Measurements from ENCODE around the gene SARS1.

Gene SARS1

DNA sequence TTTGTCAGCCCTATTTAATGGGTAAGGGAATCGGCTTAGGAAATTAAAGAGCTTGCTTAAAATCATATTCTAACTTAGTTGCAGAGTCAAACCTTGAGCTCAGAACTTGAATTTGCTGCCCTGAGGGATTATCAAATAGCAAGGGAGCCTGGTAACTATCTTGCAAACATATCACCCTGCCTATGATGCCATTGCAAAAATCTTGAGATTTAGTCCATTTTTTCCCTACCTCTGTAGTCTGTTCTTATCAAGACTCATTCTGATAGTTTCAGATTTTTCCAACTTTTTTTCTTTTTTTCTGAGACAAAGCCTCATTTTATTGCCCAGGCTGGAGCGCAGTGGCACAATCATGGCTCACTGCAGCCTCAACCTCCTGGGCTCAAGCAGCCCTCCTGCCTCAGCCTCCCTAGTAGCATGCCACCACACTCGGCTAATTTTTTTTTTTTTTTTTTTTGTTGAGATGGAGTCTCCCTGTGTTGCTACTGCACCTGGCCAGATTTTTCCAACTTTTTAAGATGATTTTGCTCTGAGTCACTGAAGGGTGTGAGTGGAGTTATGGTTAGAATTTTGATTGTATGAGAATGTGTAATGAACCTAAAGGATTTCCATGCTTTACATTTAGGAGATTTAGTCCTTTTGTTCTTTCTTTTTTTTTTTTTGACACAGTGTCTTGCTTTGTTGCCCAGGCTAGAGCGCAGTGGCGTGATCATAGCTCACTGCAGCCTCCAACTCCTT, 12.2 kb downstream of the SARS1 start:
- DNase-seq (ENCODE audit: low spot score), result no peak

- DNase-seq (ENCODE audit: low spot score), result no peak
Measured at GRCh38 chr1:109228167-109228566, 14.4 kb downstream of the SARS1 start.

DNA sequence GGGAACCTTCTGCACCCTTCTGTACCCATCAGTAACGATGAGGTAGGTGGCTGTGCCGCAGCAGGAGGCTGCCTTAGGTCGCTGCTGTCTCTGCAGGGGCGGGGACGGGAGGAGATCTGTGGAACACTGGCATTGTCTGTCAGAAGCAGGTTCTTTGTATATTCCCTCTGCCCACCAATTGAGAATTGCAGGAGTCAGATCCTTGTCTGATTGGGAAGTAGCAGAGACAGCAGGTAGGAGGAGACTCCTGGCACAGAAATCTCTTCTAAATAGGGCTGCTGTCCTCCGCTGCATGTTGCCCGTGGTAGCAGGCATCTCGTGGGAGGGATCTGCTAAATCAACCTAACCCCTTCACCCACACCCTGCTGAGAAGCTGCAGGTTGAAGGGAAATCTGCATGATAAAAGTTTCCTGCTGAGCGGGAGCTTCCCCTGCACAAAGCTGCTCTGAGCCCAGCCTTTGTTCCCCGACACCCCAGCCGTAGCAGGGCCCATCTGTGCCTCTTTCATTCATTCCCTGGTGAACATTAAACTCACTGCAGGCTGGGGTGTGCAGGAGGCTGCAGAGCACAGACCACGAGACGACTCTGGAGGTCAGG, 15.9 kb downstream of the SARS1 start:
- no peak for DNase-seq (ENCODE audit: low spot score)

- DNase-seq (ENCODE audit: low spot score), result no peak
Measured at GRCh38 chr1:109231066-109231465, 17.3 kb downstream of the SARS1 start.

- DNase-seq (ENCODE audit: low spot score), result no peak
Measured at GRCh38 chr1:109235137-109235536, 21.4 kb downstream of the SARS1 start.

GRCh38 chr1:109237512-109237911, 23.8 kb downstream of the SARS1 start:
- DNase-seq (ENCODE audit: low spot score), result no peak

- DNase-seq (ENCODE audit: low spot score), result no peak
Measured at GRCh38 chr1:109238382-109238781, 24.7 kb downstream of the SARS1 start.

- DNase-seq (ENCODE audit: low spot score), result no peak
Measured at GRCh38 chr1:109239047-109239408, 25.3 kb downstream of the SARS1 start.

DNA sequence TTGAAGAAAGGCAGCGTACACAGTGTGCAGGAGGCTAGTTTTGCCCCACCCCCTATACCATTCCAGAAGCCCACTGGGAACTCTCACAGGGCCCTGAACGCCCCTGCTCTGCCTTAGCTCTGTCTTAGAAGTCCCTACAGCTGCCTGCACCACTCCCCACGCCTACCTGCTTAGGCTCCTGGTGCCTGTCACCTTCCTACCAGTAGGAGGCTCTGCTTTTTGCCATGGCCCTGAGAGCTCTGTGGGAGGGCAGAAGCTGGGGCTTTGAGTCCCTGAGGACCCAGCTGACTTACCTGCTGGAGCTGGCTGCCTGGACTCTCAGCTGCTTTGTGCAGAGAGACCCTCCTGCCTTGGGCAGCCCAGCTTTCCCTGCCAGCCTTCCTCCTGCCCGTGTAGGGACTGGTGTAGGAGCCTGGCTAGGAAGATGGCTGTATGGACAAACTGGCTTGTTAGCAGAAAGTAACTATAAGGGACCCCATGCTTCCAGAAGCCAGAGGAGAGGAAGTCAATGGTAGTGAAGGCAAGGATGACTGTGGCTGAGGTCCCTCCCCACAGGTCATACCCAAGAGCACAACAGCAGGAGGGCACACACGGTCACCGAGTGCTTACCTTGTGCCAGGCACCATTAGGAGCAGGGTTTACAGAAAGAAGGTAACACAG, 25.8 kb downstream of the SARS1 start:
- DNase-seq (ENCODE audit: low spot score), result no peak

- no peak for DNase-seq (ENCODE audit: low spot score)
Measured at GRCh38 chr1:109240158-109241152, 26.7 kb downstream of the SARS1 start.

DNA sequence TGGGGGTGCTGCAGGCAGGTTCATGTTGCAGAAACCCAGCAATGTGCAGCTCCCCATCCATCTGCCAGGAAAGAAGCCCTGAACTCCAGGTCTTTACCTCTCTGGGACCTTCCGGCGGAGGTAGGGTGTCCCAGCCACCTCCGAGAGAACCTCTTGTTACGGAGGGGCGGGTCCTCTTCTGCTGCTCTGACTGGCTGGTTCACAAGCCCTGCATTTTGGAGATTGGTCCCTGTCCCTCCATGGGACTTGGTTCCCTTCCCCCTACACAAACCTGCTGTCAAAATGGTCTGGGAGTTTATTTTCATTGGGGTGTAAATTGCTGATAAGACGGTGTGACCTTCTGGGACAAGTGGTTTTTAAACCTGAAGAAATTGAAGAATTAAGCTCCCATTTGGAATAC, 27.6 kb downstream of the SARS1 start:
- no peak for DNase-seq (ENCODE audit: low spot score)

- no peak for DNase-seq (ENCODE audit: low spot score)
Measured at GRCh38 chr1:109241841-109242345, 28.2 kb downstream of the SARS1 start.

- no peak for DNase-seq (ENCODE audit: low spot score)
Measured at GRCh38 chr1:109242387-109242786, 28.7 kb downstream of the SARS1 start.

DNA sequence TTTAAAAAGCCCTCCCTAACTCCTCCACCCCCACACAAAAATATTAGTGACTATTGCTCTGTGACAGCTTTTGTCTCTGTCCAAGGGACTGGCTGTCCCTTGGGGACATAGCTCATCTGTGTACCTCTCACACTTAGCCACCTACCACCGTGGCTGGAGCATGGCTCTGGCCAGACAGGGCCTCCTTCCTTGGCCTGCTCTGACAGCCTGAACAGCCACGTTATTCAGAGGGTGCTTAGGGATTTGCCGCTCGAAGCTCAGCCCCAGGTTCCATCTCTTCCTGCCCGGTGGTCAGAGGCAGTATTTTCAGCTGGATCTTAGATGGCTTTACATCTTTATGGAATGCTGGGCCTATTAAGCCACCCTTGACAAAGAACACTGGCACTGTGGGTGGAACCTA, 29.5 kb downstream of the SARS1 start:
- DNase-seq (ENCODE audit: low spot score), result no peak

DNA sequence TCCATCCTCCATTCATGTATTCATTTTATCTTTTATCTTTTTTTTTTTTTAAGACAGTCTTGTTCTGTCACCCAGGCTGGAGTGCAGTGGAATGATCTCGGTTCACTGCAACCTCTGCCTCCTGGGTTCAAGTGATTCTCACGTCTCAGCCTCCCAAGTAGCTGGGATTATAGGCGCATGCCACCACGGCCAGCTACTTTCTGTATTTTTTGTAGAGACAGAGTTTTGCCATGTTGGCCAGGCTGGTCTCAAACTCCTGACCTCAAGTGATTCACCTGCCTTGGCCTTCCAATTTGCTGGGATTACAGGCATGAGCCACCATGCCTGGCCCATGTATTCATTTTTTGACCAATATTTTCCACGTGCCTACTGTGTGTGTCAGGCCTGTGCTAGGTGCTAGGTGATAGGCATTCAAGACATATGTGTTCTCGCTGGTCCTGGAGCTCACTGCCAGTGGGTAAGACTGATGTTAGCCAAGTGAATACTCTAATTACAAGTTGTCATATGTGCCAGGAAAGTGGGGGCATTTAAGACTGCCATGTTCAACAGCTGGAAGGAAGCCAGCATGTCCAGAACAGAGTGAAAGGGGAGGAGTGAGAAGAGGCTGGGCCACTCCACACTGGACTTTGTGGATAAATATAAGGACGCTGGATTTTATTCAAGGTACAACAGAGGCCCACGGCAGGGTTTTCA, 30.3 kb downstream of the SARS1 start:
- no peak for DNase-seq (ENCODE audit: low spot score)

- no peak for DNase-seq (ENCODE audit: low spot score)
Measured at GRCh38 chr1:109246141-109246551, 32.4 kb downstream of the SARS1 start.

GRCh38 chr1:109247401-109248365, 34.0 kb downstream of the SARS1 start:
- DNase-seq (ENCODE audit: low spot score), result no peak

DNA sequence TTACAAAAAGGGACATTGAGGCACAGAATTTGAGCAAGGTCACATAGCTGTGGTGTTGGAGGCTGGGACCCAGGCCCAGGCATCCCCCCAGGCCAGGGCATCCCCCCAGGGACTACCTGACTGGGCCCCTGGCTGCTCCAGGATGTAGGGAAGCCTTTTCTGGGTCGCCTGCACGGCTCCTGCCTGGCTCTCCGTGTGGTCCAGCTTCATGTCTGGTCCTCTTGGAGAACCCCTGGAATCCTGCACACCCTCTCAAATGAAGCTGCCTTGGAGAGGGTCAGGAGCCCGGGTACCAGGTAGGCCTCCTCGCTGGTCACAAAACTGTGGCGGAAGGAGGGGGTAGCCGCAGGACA, 34.7 kb downstream of the SARS1 start:
- DNase-seq (ENCODE audit: low spot score), result no peak

GRCh38 chr1:109248797-109249629, 35.3 kb downstream of the SARS1 start, which contains the start of gene CELSR2:
TSS of gene CELSR2 (plus strand) at chr1:109249539. CDS start at chr1:109250080, 541 bp downstream.
- no peak for DNase-seq (ENCODE audit: low spot score)
